GM19463 (cell line): ENCODE measurements around the gene FHOD3.

ENCODE experiments used
- ATAC-seq: cut with Tn5 transposase; IDR thresholded peaks from one replicate; pipeline ENCODE4 v1.9.1; 2021; ENCODE audit warnings: mild to moderate bottlenecking, moderate library complexity; ENCODE audit not compliant: unreplicated experiment

Gene FHOD3

GRCh38 chr18:36724169-36724568, 426.7 kb downstream of the FHOD3 start:
- no peak for ATAC-seq

DNA sequence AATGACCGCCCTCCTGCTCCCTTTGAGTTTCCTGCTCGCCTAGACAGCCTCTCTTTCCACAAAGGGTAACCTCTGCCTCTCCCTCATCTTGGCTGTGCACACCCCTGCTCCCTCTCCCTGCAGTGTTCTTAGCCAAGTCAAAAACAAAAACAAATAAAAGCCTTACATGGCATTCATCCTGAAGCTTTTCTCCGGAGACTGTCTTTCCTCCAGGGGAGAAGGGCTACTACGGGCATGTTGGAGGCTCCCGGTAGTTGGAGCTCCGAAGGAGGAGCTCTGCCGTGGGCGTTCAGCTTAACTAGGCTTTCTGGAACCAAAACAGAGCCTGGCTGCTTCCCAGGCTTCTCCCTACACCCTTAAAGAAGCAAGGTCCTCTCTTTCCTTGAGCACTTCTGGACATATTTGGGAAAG, 427.1 kb downstream of the FHOD3 start:
- ATAC-seq, result no peak

DNA sequence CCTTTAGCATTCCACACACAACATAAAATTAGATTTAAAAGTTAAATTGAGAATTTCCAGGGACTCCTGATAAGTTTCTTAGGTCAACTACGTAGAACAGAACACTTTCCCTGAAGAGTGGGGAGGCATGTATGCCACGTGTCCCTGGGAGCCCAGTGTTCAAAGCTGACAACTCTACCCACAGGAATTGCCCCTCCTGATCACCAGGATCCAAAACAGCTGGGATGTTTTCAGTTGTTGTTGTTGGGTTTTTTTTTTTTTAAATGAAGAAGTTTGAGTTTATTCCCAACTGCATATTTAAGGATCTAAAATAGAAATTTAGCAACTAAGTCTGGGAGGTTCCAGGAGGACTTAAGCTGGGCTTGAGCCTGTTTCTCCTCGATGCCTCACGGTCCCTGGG, 430.8 kb downstream of the FHOD3 start:
- no peak for ATAC-seq

- peak; percentile 78 for ATAC-seq
Measured at GRCh38 chr18:36729197-36729596, 431.7 kb downstream of the FHOD3 start.

DNA sequence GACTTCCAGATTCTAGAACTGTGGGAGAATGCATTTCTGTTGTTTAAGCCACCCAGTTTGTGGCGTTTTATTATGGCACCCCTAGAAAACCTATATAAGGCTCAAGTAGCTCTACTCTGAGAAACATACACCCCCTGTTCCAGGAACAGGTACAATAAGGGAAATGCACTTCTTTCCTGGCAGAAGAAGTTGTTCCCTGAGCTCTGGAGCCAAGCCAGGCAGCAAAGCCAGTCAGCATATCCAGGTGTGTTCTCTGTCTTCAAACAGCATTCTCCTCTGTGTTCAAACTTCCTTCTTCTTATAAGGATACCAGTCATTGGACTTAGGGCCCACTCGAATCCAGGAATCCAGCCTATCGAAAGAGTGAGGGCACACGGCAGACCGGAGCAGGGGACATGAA, 434.8 kb downstream of the FHOD3 start:
- no peak for ATAC-seq

GRCh38 chr18:36733150-36733549, 435.6 kb downstream of the FHOD3 start:
- no peak for ATAC-seq

DNA sequence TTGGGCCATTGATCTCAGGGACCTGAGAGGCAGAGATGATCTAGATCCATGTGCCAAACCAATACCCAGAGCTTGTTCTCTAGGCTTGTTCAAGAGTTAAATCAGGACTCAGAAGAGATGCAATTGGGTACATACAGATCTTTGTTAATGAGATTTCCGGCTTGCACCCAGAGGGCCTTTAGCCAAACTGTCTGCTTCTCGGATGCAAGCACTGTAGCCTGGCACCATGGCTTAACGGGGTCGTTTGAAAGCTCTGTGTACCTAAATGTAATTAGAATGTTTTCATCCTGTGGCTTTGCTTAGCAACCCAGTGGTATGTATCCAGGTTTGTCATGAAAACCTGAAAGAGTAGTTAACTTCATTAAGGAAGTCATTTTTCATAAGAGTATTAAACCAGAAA, 437.1 kb downstream of the FHOD3 start:
- no peak for ATAC-seq

DNA sequence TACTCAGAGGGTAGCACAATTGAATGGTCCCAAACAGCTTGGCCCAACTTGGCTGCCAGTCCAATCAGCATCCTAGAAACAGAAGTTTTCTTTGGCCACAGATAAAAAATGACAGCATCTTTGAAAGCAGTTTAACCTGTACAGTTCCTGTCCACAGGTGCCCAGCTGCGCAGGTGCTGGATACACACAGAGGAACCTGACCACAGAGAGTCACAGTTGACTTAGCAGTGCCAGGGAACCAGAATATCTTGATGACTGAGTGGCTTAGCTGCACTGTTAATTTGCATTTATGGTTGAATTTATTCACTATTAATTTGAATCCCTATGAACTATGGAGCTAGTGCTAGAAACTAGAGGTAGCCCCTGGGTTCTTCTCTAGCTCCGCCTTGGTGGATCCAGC, 437.6 kb downstream of the FHOD3 start:
- ATAC-seq, result peak; percentile 80

- no peak for ATAC-seq
Measured at GRCh38 chr18:36736094-36736493, 438.6 kb downstream of the FHOD3 start.

DNA sequence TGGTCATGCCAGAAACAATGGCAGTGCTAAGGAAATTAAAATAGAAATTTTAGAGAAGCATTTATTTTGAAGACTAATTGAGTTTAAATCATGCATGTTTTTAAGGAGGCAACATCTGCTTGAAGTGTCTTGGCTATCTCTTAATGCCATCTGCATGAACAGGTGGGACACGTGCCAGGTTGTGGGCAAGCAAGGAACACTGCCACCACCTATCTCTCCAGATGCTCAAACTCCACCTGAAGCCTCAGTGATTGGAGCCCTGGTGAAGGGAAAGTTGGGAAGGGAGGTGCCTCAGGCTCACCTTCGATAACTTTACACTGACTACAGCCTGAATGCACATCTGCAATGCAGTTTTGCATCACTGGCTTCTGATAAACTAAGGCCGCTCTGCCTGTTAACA, 439.8 kb downstream of the FHOD3 start:
- no peak for ATAC-seq

GRCh38 chr18:36744261-36744876, 446.9 kb downstream of the FHOD3 start:
- ATAC-seq, result no peak

GRCh38 chr18:36745219-36745975, 447.9 kb downstream of the FHOD3 start:
- no peak for ATAC-seq

DNA sequence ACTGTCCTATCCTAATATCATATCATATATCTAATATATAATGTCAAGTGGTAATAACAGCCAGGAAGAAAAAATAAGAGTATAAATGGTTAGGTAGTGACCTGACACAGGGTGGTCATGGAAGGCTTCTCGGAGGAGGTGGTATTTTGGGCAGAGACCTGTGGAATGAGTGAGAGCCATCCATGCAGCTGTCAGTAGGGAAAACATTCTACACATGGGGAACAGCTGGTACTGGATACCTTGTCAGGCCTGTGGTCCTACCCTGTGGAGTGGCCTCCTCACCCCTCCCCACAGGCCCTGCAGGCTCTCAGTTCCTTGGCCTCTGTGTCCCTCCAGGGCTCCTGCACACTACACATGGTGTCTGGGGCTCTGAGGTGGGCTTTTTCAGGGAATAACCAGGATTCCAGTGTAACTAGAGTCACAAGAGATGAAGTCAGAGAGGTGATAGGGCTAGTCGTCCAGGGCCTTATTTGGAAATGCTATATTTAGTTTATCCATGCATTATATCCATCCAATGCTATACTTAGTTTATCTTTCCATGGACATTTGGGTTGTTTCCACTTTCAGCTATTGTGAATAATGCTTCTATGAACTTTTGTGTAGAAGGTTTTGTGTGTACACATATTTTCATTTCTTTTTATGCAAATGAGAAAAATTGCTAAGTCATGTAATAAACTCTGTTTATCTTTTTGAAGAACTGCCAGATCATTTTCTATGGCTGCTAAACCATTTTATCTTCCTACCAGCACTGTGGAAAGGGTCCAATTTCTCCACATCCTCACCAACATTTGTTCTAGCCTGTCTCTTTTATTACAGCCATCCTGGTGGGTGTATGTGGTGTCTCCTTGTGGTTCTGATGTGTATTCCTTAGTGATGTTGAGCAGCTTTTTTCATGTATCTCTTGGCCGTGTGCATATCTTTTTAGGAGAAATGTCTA, 455.7 kb downstream of the FHOD3 start:
- no peak for ATAC-seq

- ATAC-seq, result no peak
Measured at GRCh38 chr18:36756242-36756641, 458.7 kb downstream of the FHOD3 start.

DNA sequence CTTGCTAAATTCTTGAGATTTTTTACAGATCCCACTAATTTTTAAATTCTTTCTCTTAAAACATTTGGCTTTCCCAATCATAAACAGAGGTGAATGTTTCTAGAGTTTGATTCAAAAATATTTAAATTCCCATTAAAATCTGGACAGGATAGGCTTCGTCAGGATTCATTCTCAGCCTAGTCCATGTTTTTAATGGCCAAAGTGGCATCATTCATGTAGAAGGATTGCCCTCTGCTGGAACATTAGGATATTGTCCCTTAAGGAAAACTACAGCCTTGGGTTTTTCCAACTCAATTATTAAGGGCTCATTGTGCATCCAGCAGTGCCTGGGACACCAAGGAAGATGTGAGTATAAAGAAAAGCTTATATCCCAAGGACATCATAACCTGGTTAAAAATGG, 459.6 kb downstream of the FHOD3 start:
- ATAC-seq, result no peak

GRCh38 chr18:36757991-36758390, 460.5 kb downstream of the FHOD3 start:
- ATAC-seq, result no peak

- no peak for ATAC-seq
Measured at GRCh38 chr18:36758623-36759022, 461.1 kb downstream of the FHOD3 start.

DNA sequence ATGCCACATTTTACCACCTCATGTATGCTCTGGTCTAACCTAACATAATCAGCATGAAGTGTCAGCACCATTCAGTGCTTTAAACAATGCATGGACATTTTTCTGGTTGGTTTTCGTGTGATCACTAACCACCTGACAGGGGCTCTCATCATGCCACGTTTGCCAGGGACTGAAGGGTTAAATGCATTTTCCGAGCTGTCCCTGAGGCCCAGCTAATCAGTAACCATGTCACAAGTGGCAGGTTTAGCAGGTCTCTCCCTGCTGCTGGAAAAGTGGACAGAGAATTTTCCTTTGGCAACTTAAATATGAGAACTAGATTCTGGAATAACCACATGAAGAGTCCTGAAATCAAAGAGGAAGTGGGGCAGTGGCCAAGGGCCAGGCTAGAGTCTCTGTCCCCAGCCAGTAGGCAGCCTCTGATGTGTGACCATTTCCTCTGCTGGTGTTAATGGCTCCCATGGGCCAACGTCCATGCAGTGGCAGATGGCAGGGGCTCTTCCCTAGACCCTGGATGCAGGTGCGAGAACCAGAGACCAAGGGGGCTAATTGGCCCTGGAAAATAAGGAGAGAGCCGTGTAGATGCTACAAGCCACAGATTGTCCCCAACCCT, 461.8 kb downstream of the FHOD3 start:
- ATAC-seq, result no peak

GRCh38 chr18:36760598-36760997, 463.1 kb downstream of the FHOD3 start:
- ATAC-seq, result no peak

DNA sequence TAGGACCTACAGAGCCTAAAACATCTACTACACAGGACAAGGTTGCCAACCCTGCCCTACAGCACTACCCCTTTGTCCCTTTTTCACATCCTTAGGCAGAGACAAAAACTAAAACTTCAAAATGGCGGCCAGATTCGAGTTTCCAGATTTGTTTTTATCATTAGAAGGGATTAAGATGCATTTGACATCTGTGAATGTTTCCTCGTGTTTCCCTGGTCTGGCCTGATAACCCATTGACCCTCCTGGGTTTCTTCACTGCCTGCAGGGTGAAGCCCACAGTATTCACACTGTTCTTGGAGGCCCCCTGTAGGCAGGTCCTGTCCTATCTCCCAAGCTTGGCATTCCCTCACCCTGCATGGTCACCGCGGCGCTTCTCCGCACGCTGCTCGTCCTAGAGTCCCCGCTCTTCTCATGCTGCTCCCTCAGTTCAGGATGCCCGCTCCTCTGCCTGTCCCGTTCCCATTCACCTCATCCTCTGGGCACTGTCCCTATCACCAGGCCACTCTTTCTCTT, 463.7 kb downstream of the FHOD3 start:
- no peak for ATAC-seq

DNA sequence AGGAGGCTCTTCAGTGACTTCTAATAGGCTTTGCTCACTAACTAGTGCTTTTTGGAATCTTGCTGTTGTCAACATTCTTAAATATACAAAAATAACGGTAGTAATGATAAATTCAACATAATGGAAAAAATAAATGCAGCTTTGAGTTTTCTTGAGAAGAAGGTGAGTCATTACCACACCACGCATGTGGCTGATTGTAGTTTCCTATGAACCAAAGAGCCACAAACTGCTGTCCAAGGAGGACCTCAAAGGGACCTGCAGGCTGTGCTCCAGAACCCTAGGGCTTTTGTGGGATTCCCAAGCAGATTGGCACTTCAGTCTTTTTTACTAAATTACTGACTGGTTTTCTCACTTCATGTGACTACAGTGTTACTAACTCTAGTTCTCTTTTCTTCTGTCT, 464.6 kb downstream of the FHOD3 start:
- no peak for ATAC-seq
